K562 (cell line): ENCODE measurements around the gene DDX11.
"Not testable (repeated sequence)": the region's sequence is repeated elsewhere in the genome, so short reads cannot be mapped to it uniquely, and the experiment has no call there.

Experiments
- BCL6 ChIP-seq: fragments of 250-450 bp; sonication (Bioruptor Pico); IDR thresholded peaks from 2 replicates; pipeline ENCODE4 v1.4.0; 2020
- CEBPZ ChIP-seq: fragments of 150-350 bp; IDR thresholded peaks from 2 replicates; pipeline ENCODE4 v1.6.1; 2014; ENCODE audit warnings: low read depth, mild to moderate bottlenecking, low read length, borderline replicate concordance
- CTCF ChIP-seq, 3 experiments: IDR thresholded peaks in 2 of 3; conservative IDR thresholded peaks in 1 of 3; 2 replicates each; pipeline ENCODE4 v1.5.1; 2011 to 2012; ENCODE audit warnings: low read length in 3 of 3, mild to moderate bottlenecking in 3 of 3, control low read depth in 2 of 3, improper control_type of control experiment in 1 of 3, inconsistent platforms in 1 of 3, low read depth in 1 of 3, mixed read lengths in 1 of 3, moderate library complexity in 1 of 3; ENCODE audit not compliant: insufficient read depth in 2 of 3
- FOXJ3 ChIP-seq: sonication (generic); formaldehyde crosslinking; IDR thresholded peaks from 2 replicates; pipeline ENCODE4 v1.4.0; 2020; ENCODE audit warnings: mild to moderate bottlenecking, missing genetic modification reagents
- KAT2B ChIP-seq: IDR thresholded peaks from one replicate; pipeline ENCODE4 v1.6.1; 2012; ENCODE audit warnings: low read depth, mild to moderate bottlenecking, control low read depth, inconsistent platforms, low read length, moderate library complexity
- MAFK ChIP-seq: IDR thresholded peaks from 2 replicates; pipeline ENCODE4 v1.6.1; 2011; ENCODE audit warnings: low read length, improper control_type of control experiment
- PREB ChIP-seq: sonication (generic); formaldehyde crosslinking; IDR thresholded peaks from 2 replicates; pipeline ENCODE4 v1.8.1; 2023; ENCODE audit warnings: mild to moderate bottlenecking, missing genetic modification reagents
- SMARCC2 ChIP-seq: fragments of 450-650 bp; IDR thresholded peaks from 2 replicates; pipeline ENCODE4 v1.6.1; 2017; ENCODE audit warnings: antibody characterized with exemption, moderate library complexity, mild to moderate bottlenecking, low read depth
- THAP12 ChIP-seq: fragments of 250-450 bp; sonication (Bioruptor Pico); IDR thresholded peaks from 2 replicates; pipeline ENCODE4 v1.9.0; 2021; ENCODE audit warnings: mild to moderate bottlenecking, inconsistent platforms
- ZNF282 ChIP-seq: sonication (generic); formaldehyde crosslinking; IDR thresholded peaks from 2 replicates; pipeline ENCODE4 v1.8.1; 2023; ENCODE audit warnings: missing genetic modification reagents
- ZNF780A ChIP-seq: fragments of 250-450 bp; sonication (Bioruptor Pico); IDR thresholded peaks from 2 replicates; pipeline ENCODE4 v1.5.0; 2021; ENCODE audit warnings: mild to moderate bottlenecking

GRCh38 chr12:31102125-31102524 lies 28.5 kb downstream of the DDX11 start:
- TF ChIP-seq ZNF780A (CRISPR knock-in tag); MAFK; CEBPZ; THAP12 (CRISPR knock-in tag); FOXJ3 (CRISPR knock-in tag); PREB (CRISPR knock-in tag); CTCF (IDR thresholded peaks at IDR 0.05 in 2 of 3, conservative IDR thresholded peaks at IDR 0.05 in 1 of 3; ENCODE audit: insufficient read depth in 2 of 3, low read depth in 1 of 3, low read length in 3 of 3); KAT2B; BCL6 (CRISPR knock-in tag); SMARCC2; ZNF282 (CRISPR knock-in tag): not testable (repeated sequence)
